Raji (cell line): ENCODE results near the gene VLDLR.

Source experiments
- POLR2A ChIP-seq: IDR thresholded peaks from 2 replicates; pipeline ENCODE4 v1.6.1; 2011; ENCODE audit warnings: low read depth, low read length, control low read depth; ENCODE audit not compliant: insufficient read depth

VLDLR gene

DNA sequence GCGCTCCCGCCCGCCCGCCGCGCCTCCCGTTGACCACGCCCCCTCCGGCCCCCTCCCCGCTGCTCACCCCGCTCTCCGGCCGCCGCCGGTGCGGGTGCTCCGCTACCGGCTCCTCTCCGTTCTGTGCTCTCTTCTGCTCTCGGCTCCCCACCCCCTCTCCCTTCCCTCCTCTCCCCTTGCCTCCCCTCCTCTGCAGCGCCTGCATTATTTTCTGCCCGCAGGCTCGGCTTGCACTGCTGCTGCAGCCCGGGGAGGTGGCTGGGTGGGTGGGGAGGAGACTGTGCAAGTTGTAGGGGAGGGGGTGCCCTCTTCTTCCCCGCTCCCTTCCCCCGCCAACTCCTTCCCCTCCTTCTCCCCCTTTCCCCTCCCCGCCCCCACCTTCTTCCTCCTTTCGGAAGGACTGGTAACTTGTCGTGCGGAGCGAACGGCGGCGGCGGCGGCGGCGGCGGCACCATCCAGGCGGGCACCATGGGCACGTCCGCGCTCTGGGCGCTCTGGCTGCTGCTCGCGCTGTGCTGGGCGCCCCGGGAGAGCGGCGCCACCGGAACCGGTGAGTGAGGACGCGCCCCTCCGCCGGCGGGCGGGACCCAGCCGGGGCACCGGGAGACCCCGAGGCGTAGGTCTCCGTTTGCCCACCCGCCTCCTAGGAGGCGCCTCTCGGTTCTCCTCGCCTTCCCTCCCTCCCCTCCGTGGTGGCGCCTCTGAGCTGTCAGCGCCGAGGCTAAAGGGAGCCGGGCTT is at the start of gene VLDLR:
TSS of gene VLDLR (plus strand) at position 66 of the 739 bp plus-strand sequence. CDS start at position 469, 403 bp downstream.
- TF ChIP-seq POLR2A, result no peak

- no peak for TF ChIP-seq POLR2A
Observed at GRCh38 chr9:2574203-2574602, 47.4 kb upstream of the VLDLR start.

- no peak for TF ChIP-seq POLR2A
Observed at GRCh38 chr9:2576631-2577030, 45.0 kb upstream of the VLDLR start.

DNA sequence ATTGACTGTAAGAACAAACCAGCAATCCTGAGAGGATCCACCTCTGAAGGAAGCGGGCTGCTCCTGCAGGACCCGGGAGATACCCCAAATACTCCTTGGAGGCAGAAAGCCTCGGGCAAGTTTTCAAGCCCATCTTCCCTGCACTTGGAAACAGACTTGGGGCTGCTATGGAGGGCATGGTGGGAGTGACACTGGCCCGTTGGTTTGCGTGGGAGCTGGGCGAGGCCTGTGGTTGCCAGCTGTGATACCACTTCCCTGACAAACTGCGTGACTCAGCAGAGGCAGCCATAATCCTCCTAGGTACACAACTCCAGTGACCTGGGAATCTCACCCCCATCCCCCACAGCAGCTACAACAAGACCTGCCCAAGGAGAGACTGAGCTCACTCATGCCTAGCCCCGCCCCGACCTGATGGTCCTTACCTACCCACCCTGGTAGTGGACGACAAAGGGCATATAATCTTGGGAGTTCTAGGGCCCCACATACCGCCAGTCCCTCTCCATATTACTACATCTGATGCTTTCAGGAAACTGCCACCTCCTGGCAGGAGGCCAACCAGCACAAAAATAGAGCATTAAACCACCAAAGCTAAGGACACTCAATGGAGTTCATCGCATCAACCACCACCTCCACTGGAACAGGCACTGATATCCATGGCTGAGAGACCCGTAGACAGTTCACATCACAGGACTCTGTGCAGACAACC is 38.1 kb upstream of the VLDLR start:
- TF ChIP-seq POLR2A, result no peak

GRCh38 chr9:2591967-2592366 is 29.6 kb upstream of the VLDLR start:
- no peak for TF ChIP-seq POLR2A

DNA sequence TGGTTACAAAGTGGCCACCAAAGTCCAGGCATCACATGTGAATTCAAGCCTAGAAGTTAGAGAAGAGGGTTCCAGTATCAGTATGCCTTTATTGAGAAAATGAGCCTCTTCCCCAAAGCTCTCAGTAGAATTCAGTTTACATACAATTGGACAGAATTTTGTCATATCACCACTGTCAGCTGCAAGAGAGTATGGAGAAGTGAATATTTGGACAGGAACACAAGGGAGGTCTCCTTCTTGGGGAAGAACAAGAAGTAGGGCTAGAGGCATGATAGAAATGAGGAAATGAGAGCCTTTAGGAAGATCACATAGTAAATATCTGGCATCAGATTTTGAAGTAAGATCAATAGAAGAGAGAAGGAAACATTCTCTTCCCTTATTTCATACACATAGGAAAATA is 27.8 kb upstream of the VLDLR start:
- no peak for TF ChIP-seq POLR2A

GRCh38 chr9:2595973-2596372 is 25.6 kb upstream of the VLDLR start:
- no peak for TF ChIP-seq POLR2A

DNA sequence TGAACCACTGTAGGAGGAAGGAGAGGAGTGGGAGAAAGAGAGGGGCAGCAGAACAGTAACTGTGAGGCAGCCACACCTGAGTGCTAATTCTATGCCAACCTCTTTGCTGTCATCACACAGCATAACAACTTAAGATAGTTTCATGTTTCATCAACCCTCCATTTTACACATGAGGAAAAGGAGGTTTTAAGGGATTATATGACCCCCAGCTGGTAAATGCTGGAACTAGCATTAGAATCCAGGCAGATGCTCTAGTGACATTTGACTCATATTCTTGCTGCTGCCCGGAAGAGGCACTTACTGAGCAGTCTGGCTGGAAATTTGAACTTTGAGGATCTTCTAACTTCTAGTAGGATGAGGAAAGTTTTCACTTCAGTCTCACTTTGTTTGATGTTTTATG is 24.1 kb upstream of the VLDLR start:
- no peak for TF ChIP-seq POLR2A

DNA sequence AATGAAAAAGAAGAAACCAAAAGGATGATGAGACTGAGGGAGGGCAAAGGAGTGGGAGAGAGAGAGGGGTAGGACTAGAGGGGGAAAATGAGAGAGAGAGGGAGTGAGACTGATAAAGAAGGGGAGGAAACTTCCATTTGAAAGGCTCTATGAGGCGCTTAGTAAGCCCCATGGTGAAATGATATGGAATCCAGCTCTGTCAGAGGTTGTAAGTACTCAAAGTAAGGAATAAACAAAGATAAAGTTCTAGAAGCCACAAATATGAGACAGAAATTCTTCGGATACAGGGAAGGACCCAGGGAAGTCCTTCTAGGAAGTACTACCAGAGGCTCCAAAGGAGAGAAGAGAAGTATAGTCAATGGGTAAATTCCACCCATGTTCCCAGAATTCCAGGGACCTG is 21.7 kb upstream of the VLDLR start:
- TF ChIP-seq POLR2A, result no peak

DNA sequence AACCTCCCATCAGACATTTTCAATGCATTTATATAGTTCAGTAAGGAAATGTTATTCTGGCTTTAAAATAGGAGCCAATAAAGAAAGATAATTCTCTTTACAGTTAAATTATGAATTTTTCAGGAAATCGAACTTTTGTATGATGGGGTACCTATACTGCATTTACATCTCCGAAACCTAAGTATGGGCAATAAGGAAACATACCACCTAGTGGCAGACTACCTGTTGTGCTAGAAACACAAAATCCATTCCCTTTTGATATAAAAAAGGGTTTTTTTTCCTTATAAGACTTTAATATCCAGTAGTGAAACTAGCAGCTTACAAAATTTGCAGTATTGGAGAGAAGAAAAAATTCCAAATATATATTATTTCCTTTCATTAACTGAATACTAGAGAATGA is 21.3 kb upstream of the VLDLR start:
- no peak for TF ChIP-seq POLR2A

- no peak for TF ChIP-seq POLR2A
Observed at GRCh38 chr9:2601785-2602378, 19.7 kb upstream of the VLDLR start.

GRCh38 chr9:2602704-2603116 is 18.9 kb upstream of the VLDLR start:
- TF ChIP-seq POLR2A, result no peak

DNA sequence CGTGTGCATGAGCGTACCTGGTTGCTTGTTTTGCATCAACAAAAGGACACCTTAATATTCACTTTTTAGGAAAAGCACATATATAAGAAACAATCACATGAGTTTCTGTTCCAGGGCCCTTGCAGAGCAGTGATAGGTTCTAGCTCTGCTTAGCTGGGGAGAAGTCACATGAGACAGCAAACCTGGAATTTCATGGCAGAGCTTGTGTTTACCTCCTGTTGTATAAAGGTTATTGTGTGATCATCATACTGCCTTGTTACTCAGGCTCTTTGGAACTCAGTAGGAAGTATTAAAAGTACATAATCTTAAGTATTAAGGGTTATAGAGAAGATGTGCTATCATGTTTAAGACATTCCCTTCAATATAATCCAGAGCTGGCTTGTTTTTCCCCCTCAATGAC is 18.0 kb upstream of the VLDLR start:
- no peak for TF ChIP-seq POLR2A

- no peak for TF ChIP-seq POLR2A
Observed at GRCh38 chr9:2605246-2605645, 16.3 kb upstream of the VLDLR start.

- TF ChIP-seq POLR2A, result no peak
Observed at GRCh38 chr9:2608276-2608675, 13.3 kb upstream of the VLDLR start.

DNA sequence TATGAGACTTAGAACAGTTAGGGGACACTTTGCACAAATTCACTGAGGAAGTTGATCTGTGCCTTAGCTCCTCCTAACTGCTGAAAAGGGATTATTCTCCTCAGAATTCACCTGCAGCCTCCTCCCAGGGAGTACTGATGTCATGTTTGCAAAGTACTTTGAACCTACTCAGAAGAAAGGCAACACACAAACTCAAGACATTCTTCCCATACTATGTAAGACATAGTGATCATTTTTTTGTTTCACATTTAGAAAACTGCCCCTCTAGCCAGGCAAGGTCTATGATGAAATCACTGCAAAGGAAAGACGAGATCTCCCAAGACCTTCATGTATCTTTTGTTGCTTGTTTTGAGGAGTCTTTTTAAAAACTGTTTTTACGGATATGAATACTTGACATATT is 10.6 kb upstream of the VLDLR start:
- no peak for TF ChIP-seq POLR2A
